GM21529 (cell line): Measurements from ENCODE around the gene PBX3.

Source experiments
- ATAC-seq: cut with Tn5 transposase; IDR thresholded peaks from one replicate; pipeline ENCODE4 v1.9.1; 2021; ENCODE audit not compliant: unreplicated experiment

PBX3 gene

GRCh38 chr9:125821078-125821477, 73.9 kb downstream of the PBX3 start:
- no peak for ATAC-seq

- no peak for ATAC-seq
Observed at GRCh38 chr9:125822160-125822559, 75.0 kb downstream of the PBX3 start.

- no peak for ATAC-seq
Observed at GRCh38 chr9:125822902-125823301, 75.7 kb downstream of the PBX3 start.

- peak; percentile 37 for ATAC-seq
Observed at GRCh38 chr9:125823874-125824406, 76.8 kb downstream of the PBX3 start.

- ATAC-seq = no peak
Observed at GRCh38 chr9:125825762-125826161, 78.6 kb downstream of the PBX3 start.

- no peak for ATAC-seq
Observed at GRCh38 chr9:125826850-125827249, 79.7 kb downstream of the PBX3 start.

- peak; percentile 51 for ATAC-seq
Observed at GRCh38 chr9:125829743-125830142, 82.6 kb downstream of the PBX3 start.

GRCh38 chr9:125831054-125831453, 83.9 kb downstream of the PBX3 start:
- ATAC-seq = no peak

- ATAC-seq = no peak
Observed at GRCh38 chr9:125831616-125832015, 84.4 kb downstream of the PBX3 start.

- no peak for ATAC-seq
Observed at GRCh38 chr9:125835655-125836054, 88.5 kb downstream of the PBX3 start.

GRCh38 chr9:125839317-125839716, 92.1 kb downstream of the PBX3 start:
- no peak for ATAC-seq

GRCh38 chr9:125841444-125841843, 94.3 kb downstream of the PBX3 start:
- ATAC-seq = no peak

- no peak for ATAC-seq
Observed at GRCh38 chr9:125842242-125842641, 95.1 kb downstream of the PBX3 start.

- no peak for ATAC-seq
Observed at GRCh38 chr9:125843646-125844045, 96.5 kb downstream of the PBX3 start.

- no peak for ATAC-seq
Observed at GRCh38 chr9:125844611-125845010, 97.4 kb downstream of the PBX3 start.

- ATAC-seq = no peak
Observed at GRCh38 chr9:125845271-125845808, 98.2 kb downstream of the PBX3 start.

GRCh38 chr9:125847735-125848134, 100.6 kb downstream of the PBX3 start:
- ATAC-seq = no peak

GRCh38 chr9:125850106-125850632, 103.0 kb downstream of the PBX3 start:
- no peak for ATAC-seq

GRCh38 chr9:125850763-125851162, 103.6 kb downstream of the PBX3 start:
- ATAC-seq = no peak

- ATAC-seq = no peak
Observed at GRCh38 chr9:125851979-125852378, 104.8 kb downstream of the PBX3 start.

- no peak for ATAC-seq
Observed at GRCh38 chr9:125852386-125852785, 105.2 kb downstream of the PBX3 start.

- ATAC-seq = no peak
Observed at GRCh38 chr9:125854553-125855275, 107.5 kb downstream of the PBX3 start.
